ENCODE data around the gene RNLS. TPM values are rescaled to one million over a fixed set of nuclear protein-coding genes. Genes with fewer than 3 reads are reported as not detected.
A peak's percentile ranks its signal among the peaks of the same experiment; 100 is the strongest.

Gene RNLS
- total RNA-seq, 1 donor from 2014 or later, result 20.8 TPM

DNA sequence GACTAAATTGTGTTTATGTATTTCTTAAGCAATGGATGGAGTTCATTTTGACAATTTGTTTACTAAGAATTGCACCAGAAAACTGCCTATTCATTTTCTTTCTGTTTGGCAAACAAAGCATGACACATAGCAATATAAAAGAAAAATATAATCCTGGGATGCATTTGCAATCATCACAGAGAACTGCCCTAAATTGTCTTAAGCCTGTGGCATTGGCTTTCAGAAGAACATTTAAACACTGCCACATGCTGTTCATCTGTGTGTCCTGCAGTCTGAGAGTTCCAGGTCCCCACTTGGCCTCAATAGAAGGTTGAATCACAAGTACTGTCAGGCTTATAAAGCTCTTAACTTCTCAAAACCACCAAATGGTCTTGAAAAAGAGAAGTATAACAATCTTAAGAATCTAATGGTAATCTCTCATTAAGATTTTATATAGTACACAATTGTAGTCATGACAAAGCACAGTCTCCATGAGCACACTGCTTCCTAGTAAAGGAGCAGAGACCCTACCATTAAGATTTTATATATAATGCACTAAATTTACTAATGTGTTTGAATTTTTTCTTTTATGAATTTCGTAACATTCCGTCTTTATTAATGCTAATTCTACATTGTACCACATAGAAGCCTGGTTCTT is 29.9 kb downstream of the RNLS start:
- DNase-seq (ENCODE audit: low spot score), result peak; percentile 57

DNA sequence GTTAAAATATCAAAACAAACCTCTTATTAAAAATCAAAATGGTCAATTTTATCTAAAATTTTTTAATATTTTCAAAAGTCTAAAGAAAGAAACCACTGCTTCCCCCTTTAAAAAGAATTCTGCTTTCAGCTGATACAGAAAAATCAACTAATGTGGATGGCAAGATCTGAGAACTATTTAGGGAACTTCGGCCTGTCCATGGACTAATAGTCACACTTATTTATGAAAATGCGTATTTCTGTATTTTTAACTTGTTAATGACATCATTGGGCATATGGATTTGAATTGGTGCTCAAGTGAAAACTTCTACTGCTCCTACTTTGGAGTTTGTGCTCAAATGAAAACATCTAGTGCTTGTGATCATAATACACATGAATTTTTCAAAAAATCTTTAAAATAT is 31.9 kb downstream of the RNLS start:
- no peak for DNase-seq (ENCODE audit: low spot score)

DNA sequence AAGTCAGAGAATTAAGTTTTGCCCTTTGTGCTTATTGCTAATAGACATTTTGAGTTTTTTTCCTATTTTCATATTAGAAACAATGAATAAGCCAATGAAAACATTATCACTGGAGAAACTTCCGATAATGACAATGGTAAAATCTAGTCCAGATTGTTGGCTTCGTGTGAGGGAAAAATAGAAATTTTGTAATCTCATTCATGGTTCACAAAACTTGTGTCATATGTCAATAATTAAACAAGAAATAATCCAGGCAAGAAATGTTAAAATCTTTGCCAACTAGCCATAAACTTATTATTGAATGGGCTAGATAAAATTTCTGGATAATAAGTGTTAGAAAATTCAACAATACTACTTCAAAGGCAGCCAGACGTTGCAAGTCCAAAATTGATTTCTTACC is 36.6 kb downstream of the RNLS start:
- DNase-seq (ENCODE audit: low spot score), result no peak

DNA sequence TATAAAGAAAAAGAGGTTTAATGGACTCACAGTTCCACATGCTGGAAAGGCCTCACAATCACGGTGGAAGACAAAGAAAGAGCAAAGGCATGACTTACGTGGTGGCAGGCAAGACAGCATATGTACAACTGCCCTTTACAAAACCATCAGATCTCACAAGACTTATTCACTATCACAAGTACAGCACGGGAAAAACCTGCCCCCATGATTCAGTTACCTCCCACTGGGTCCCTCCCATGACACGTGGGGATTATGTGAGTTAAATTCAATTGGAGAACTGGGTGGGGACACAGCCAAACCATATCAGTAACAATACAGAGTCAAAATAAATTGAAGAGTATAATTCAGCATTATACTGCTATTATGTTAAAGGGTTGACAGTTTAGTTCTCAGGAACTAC is 37.8 kb downstream of the RNLS start:
- no peak for DNase-seq (ENCODE audit: low spot score)

DNA sequence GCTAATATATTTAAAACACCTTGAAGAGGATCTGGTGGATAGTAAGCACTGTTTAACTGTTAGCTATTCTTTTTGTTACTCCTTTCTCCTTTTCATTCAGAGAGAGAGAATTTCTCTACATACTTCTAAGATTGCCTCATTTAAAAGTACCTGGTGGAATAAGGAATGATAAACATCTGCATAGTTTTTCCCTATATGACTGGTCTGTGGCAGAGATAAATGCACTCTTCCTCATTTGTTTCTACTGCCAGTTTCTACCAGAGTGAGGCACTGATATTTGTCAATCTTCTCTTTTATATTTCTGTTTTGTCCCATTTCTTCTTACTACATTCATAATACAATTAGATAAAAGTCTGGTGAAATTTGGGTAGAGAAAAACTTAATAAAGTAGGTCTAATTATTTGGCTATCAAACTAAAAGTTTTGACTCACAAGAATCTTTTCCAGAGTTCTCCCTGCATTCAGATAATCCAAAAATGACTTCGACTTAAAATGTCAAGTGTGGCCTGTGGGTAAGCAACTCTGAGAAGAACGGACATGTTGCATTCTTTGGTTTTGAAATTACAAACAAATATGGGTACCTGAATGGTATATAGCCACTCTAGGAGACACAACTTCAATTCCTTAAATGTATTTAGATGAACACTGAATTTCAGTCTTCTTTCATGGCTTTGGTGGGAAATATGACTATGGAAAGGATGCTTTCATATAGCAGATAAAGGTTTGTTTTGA is 38.8 kb downstream of the RNLS start:
- no peak for DNase-seq (ENCODE audit: low spot score)

DNA sequence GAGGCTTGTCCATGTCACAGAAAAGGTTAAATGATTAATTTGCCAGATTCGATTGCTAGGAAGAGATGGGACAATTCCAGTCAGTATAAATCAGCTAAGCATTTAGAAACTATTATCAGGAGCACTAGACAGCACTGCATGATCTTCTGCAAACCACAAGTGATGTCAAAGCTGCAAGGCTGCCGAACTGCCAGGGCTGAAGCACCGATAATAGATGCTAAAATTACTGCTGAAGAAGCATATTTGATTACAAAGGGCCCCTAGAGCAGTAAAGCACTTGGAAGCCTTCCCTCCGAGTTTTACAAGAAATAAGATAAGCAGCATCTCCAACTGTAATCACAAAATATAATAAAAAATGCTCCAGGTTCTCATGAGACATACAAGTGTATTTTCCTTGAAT is 40.6 kb downstream of the RNLS start:
- no peak for DNase-seq (ENCODE audit: low spot score)

DNA sequence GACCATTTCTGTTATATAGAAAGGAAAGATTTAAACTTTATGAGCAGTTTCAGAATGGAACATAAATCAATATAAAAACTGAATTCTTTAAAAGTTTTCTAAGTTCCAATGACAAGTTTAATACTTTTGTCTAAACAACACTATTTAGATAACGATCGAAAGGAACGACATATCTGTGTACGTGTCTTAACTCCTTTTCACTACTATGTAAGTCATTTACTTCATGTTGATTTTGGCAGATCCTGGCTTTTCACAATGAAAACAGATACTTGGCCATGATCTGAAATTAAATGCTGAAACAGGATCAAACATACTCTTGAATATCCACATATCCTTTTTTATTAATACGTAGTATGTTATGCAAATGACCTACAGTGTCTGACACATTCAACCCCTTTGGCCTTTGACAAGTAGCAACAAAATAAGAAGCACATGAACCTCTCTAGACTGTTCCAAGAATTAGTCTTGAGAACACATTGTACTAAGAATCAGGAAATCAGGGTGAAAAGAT is 41.9 kb downstream of the RNLS start:
- no peak for DNase-seq (ENCODE audit: low spot score)

DNA sequence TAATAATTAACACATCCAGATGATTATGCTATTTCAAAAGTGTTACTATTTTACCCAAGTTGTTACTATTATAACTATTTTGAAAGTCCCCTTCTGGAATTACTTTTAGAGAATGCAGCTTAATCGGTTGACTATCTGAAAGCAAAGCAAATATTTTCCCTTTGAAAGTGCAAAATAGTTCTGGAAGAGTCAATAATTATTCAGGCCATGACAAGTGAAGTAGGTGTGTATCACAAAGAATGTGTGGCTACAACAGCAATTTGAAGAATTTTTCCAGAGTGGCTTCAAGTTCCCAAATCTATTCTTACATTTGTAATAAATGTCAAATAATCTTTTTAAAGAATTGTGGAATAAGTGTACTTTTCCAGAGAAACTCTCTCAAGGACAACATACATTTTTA is 42.8 kb downstream of the RNLS start:
- no peak for DNase-seq (ENCODE audit: low spot score)

DNA sequence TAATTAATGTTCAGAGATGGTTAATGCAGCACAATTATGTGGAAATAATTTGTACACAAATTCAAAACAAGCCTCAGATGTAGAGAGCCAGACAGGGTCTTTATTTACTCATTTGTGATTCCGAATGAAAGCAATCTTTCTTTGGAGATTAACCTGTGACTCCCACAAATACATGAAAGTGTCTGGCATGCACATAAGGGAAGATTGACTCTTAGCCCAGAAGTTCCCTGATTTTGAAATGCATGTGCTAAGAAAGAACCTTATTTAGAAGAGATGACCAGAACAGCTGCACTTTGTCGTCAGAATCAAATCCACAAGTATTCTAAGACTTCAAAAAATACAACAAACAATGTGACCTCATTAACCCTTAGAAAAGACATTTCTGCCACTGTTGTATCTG is 45.1 kb downstream of the RNLS start:
- no peak for DNase-seq (ENCODE audit: low spot score)

DNA sequence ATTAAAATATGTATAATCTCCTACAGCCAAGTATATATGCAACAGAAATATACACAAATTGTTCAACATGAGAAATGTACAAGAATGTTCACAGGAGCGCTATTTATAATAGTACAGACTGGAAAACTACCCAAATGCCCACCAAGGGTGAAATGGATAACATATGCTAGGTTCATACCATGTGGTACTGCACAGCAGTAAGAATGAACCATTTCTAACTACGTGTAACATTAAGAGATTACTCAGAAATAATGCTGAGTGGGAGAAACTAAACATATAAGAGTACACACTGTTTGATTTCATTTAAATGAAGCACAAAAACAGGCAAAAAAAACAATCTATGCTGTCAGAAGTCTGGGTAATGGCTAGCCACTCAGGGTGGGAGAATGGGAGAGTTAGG is 45.8 kb downstream of the RNLS start:
- DNase-seq (ENCODE audit: low spot score), result no peak

DNA sequence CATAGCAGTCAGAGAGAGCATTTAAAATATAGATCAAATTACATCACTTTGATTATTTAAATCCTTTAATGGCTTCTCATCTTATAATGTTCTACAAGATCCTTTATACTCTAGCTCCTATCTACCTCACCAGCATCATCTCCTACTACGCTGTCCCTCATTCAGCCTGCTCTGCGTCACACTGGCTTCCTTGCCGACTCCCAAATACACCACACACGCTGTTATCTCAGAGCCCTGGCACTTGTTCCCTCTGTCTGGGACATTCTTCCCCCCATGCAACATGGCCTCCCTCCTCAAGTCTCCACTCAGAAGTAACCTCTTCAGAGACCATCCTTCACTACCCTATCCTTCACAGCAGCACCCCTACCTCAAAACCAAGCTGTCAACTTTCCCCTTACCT is 46.7 kb downstream of the RNLS start:
- no peak for DNase-seq (ENCODE audit: low spot score)

DNA sequence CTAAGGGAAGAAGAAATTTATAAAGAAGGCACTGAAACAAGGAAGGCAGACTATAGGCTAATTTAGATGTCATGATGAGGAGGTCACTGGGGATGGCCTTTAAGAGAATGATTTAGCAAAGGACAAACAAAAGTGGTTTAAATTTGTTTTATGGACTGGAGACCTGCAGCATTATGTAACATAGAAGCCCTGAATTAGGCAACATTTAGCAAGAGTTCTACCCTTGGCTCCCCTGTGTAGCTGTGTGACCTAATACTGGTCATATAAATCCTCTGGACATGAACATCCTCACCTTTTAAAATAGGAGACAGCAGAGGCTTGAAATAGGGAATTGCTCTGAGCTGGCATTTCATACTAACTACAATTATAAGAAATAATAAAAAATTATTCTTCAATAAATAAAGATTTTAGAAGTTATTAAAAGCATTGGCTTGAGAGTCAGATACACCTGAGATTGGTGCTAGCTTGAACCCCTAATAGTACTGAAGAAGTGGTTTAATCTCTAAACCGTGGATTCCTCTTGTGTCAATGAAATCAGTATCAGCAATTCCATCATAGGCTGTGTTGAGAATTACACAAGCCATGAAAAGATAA is 48.9 kb downstream of the RNLS start:
- DNase-seq (ENCODE audit: low spot score), result no peak

DNA sequence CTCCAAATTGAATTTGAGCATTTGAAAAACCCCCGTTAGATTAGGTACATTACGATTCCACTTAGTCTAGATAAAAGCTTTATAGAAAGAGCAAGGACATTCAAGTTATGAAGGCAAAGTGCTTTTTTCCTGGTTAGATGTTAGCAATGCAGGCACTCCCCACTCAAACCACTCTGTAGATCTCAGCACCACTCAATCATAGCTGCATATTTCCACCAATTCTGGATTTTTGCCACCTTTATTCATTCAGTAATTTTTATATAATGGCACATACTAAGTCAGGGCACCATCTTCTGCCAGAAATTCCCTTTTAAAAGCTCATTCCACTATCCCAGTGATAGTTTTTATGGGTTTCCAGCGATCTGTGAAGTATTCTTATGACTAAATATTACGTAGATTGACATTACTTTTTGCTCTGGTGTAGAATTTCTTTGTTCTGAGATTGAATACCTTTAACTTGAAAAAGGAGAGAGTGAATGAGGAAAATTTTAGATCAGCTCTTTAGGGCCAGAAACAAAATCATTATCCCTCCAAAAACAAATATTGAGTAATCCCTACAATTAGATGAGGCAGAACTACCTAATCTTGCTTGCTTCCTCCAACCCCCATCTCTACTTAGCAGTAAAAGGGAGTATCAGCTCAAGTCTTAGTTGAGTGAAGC is 51.6 kb downstream of the RNLS start:
- DNase-seq (ENCODE audit: low spot score), result no peak

DNA sequence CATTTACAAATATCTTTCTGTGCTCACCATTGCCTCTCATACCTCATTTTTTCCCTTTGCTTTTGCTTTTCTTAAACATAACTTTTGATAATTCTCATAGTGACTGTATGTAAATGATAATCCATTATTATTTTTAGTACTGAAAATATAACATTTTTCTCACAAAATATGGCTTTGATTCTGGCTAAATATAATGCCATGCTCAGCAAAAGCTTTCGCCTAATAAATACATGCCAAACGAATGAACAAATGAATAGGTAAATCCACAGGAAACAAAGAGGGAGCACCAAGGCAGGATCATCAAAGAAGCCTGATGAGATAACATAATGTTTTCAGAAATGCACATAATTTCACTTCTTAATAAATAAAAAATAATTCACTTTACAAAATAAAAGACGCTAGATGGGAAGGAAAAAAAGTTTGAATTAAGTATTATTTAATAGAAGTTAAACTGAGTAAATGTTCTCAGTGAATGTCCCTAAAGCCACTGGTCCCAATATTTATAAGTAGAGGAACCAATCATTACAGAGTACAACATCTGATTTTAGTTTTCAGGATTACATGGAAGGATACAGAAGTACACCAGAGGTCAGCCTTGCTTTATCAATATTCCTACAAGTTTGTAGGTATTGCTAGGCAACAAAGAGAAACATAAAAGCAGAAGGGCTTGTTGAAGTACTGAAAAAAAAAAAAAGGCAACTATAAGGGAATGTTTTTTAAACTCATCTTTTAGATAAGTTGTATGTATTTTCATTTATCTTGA is 52.3 kb downstream of the RNLS start:
- DNase-seq (ENCODE audit: low spot score), result no peak

DNA sequence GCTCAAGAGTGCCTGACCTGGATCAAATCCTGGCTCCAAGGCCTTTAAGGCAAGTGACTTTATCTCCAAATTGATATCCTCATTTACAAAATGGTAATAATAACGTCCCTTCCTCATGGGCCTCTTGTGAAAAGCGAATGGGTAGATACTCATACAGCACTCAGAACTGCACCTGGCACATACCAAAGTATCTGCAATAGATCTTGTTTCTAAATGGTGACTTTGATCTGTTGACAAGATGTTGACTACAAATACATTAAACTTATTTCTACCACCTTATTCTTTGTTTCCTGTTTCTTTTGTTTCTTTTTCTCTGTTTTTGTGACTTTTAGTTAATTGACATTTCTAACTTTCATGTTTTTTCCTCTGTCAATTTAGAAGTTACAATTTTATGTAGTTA is 53.0 kb downstream of the RNLS start:
- DNase-seq (ENCODE audit: low spot score), result no peak

DNA sequence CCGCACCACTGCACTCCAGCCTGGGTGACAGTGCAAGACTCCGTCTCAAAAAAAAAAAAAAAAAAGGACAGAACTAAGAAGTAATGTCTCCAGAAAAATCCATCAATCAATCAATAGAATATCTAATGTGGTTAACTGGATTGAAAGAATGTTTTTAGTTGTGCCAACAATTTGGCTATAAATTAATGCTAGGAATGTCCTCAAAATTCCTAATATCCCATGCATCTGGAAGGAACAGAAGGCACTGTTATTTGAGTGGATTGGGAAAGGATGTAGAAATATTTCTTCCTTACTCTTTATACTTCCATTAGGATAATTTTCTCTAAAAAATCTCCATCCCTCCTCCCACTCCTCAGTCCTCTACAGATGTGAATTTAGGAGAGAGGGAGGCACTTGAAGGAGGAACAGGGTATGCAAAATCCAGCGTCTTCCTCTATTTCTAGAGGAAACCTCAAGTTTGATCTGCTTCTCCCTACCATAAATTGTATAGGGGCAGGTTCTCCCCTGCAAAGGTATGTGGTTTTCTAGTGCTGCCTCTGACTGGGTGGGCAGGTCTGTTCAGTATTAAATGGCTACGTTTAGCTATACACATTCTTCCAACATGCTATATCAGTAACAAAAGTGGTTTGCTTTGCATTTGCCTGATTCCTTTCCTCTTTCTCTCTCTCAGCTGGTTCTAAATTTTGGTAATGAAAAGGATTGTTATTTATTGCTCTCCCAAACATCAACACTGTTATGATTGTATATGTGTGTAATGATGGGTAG is 54.1 kb downstream of the RNLS start:
- no peak for DNase-seq (ENCODE audit: low spot score)

DNA sequence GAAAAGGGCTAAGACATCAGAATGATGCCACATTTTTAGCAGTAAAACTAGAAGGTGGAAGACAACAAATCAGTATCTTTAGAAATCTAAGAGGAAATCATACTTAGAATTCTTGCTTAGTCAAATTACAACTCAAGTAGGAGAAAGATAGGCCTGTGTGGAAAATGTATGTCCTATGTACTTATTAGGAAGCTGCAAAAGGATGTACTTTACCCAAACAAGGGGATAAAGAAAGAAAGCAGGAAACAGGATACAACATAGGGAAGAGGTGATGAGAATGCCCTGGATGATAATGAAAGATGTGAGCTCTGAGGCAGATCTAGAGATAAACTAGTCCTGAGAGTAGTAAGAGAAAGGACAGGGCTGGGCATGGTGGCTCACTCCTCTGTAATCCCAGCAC is 54.9 kb downstream of the RNLS start:
- no peak for DNase-seq (ENCODE audit: low spot score)

DNA sequence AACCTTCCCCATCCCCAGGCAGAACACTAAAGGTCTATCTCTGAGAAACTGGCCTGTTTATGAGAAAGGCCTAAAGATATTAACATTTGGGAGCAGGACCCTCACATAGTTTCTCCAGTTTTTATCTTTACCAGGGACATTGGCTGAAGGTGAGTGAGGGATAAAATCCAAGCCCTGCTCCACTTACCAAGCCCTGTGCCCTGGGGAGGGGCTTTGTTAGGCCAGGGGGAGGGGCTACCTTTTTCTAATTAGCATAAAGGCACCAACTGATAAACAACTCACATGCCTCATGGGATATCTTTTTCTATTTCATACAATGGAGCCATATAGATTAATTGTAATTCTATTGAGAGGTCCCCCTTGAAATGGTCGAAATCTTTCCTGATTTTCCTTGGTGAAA is 55.9 kb downstream of the RNLS start:
- DNase-seq (ENCODE audit: low spot score), result no peak

DNA sequence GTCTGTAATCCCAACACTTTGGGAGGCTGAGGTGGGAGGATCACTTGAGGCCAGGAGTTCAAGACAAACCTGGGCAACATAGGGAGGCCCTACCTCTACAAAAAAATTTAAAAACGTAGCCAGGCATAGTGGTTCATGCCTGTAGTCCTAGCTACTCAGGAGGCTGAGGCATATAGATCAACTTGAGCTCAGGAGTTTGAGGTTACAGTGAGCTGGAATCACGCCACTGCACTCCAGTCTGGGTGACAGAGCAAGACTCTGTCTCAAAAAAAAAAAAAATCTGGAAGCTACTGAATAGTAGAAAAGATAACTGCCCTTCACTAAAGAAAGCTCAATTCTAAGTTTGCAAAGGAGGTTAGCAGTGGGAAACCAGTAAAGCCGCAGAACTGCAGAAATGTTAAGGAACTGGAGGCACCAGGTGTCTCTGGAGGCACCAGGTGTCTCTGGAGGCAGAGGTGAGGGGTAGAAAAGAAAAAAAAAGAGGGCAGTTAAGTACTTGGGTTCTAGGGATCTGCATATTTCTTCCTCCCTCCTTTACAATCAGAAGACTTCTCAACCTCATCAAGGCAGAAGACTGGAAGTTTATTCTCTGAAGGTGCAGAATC is 56.5 kb downstream of the RNLS start:
- no peak for DNase-seq (ENCODE audit: low spot score)

DNA sequence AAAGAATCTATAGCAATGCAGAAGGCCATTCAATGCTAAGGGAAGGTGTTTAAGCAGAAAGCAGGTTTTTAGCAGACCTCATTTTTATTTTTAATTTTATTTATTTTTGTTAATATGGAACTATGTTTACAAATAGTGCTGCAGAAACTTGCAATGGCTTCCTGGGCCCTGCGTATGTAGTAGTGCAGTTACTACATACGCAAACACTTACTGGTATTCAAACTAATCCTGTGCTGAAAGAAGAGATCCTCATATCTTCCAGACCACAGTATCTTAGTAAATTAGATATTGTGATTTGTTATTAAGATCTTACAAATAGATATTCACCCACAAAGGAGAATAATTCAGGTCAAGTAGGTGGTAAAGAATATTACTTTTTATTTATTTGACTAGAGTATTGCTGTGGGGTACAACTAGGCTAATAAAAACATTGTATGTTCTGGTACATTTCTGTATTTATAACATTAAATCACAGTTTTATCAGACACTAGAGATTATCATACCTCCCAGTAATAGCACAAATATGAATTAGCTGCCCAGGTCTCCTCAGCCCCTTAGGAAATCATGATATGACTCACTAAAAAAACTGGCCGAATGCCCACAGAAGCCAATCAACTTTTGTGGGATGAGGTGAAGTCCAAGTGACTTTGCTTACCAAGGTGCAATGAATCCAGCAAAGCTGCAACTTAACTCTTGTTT is 57.6 kb downstream of the RNLS start:
- DNase-seq (ENCODE audit: low spot score), result peak; percentile 48

All from ureter (tissue), 1 donor.